Stimulated activated CD8-positive, alpha-beta memory T cell treated with anti-CD3 and anti-CD28 coated beads, Interleukin-4, amount 100 ng/mL, for 1 hour (primary cell): ENCODE measurements around the gene BCAS1.
A peak's percentile ranks its signal among the peaks of the same experiment; 100 is the strongest.
"Not testable (repeated sequence)": the region's sequence is repeated elsewhere in the genome, so short reads cannot be mapped to it uniquely, and the experiment has no call there.

Experiments
- DNase-seq, 2 donors: peaks; one replicate each; pipeline ENCODE4 v3.0.0-alpha.2; 2020; ENCODE audit warnings: low read depth in 2 of 2, low spot score in 1 of 2

The BCAS1 gene

GRCh38 chr20:53945478-53945877, 124.9 kb downstream of the BCAS1 start:
- no peak for DNase-seq

GRCh38 chr20:53944796-53945195, 125.6 kb downstream of the BCAS1 start:
- DNase-seq: no peak

GRCh38 chr20:53943522-53944291, 126.7 kb downstream of the BCAS1 start:
- DNase-seq: no peak

GRCh38 chr20:53942973-53943372, 127.4 kb downstream of the BCAS1 start:
- no peak for DNase-seq

GRCh38 chr20:53942472-53942816, 128.0 kb downstream of the BCAS1 start:
- DNase-seq: no peak

GRCh38 chr20:53941680-53942471, 128.5 kb downstream of the BCAS1 start:
- no peak for DNase-seq

- DNase-seq: no peak
Observed at GRCh38 chr20:53940907-53941545, 129.4 kb downstream of the BCAS1 start.

GRCh38 chr20:53940360-53940702, 130.1 kb downstream of the BCAS1 start:
- DNase-seq: no peak

- peak in 1 of 2 donors; percentile 43 for DNase-seq
Observed at GRCh38 chr20:53939572-53940359, 130.6 kb downstream of the BCAS1 start.

- DNase-seq: no peak
Observed at GRCh38 chr20:53939190-53939571, 131.2 kb downstream of the BCAS1 start.

- DNase-seq: no peak
Observed at GRCh38 chr20:53938739-53939138, 131.7 kb downstream of the BCAS1 start.

- no peak for DNase-seq
Observed at GRCh38 chr20:53937929-53938367, 132.4 kb downstream of the BCAS1 start.

GRCh38 chr20:53937339-53937741, 133.1 kb downstream of the BCAS1 start:
- no peak for DNase-seq

- no peak for DNase-seq
Observed at GRCh38 chr20:53935344-53936084, 134.9 kb downstream of the BCAS1 start.

- DNase-seq: no peak
Observed at GRCh38 chr20:53934421-53935343, 135.7 kb downstream of the BCAS1 start.

GRCh38 chr20:53933232-53933846, 137.1 kb downstream of the BCAS1 start:
- DNase-seq: no peak

GRCh38 chr20:53932655-53933192, 137.7 kb downstream of the BCAS1 start:
- not testable (repeated sequence) for DNase-seq

- DNase-seq: no peak
Observed at GRCh38 chr20:53931597-53931996, 138.8 kb downstream of the BCAS1 start.
